ENCODE data around the gene ITGA1. TPM values are rescaled to one million over a fixed set of nuclear protein-coding genes. Genes with fewer than 3 reads are reported as not detected.
A peak's percentile ranks its signal among the peaks of the same experiment; 100 is the strongest.

The ITGA1 gene
- total and polyA plus RNA-seq, 2 of the 8 experiments (the other 6 are each of a cell fraction or from before 2014, with no cell fraction given), result 2.3 to 9.0 TPM

- peak in 1 of 2 experiments; percentile 38 for DNase-seq (ENCODE audit: low read depth in 1 of 2, low spot score in 2 of 2)
- ChIA-PET CTCF (ENCODE audit: partially characterized antibody) (interaction anchor here (0.7 to 1.0 kb wide), 3 partner anchors 21 to 74 kb away, joined by 3 to 4 read pairs (median 3); no protein-coding TSS in a partner anchor), POLR2A (ENCODE audit: partially characterized antibody) (no interaction called here)
- no peak for TF ChIP-seq EZH2 (IDR thresholded peaks at IDR 0.05; ENCODE audit: low read depth, low read length, severe bottlenecking)
- no peak for TF ChIP-seq RNF2 (IDR thresholded peaks at IDR 0.05; ENCODE audit: borderline replicate concordance, low read depth, low read length, missing control alignments, poor library complexity, severe bottlenecking)
- TF ChIP-seq RAD21 (IDR thresholded peaks at IDR 0.05 in 1 of 2, conservative IDR thresholded peaks at IDR 0.05 in 1 of 2; ENCODE audit: low read depth in 2 of 2, low read length in 2 of 2), result no peak
- no peak for TF ChIP-seq SIX5 (IDR thresholded peaks at IDR 0.05; ENCODE audit: low read depth, low read length)
- TF ChIP-seq, protein P1, sequence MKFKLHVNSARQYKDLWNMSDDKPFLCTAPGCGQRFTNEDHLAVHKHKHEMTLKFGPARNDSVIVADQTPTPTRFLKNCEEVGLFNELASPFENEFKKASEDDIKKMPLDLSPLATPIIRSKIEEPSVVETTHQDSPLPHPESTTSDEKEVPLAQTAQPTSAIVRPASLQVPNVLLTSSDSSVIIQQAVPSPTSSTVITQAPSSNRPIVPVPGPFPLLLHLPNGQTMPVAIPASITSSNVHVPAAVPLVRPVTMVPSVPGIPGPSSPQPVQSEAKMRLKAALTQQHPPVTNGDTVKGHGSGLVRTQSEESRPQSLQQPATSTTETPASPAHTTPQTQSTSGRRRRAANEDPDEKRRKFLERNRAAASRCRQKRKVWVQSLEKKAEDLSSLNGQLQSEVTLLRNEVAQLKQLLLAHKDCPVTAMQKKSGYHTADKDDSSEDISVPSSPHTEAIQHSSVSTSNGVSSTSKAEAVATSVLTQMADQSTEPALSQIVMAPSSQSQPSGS (IDR thresholded peaks at IDR 0.05; ENCODE audit: low read length), result no peak
- no peak for TF ChIP-seq SUZ12 (IDR thresholded peaks at IDR 0.05; ENCODE audit: low read length)
- TF ChIP-seq JUN (IDR thresholded peaks at IDR 0.05; ENCODE audit: low read depth, low read length), result no peak
- TF ChIP-seq YY1 (IDR thresholded peaks at IDR 0.05; ENCODE audit: low read depth, low read length), result no peak
- no peak for TF ChIP-seq TEAD4 (IDR thresholded peaks at IDR 0.05; ENCODE audit: low read depth, low read length)
- TF ChIP-seq HDAC6 (IDR thresholded peaks at IDR 0.05; ENCODE audit: low read depth, low read length), result no peak
These were observed 134.7 kb downstream of the ITGA1 start for GRCh38 chr5:52922384-52922783.

More at GRCh38 chr5:52922384-52922783, 134.7 kb downstream of the ITGA1 start:
- 84% methylated on average over 2 of the region's 2 CpGs; no CpG with 5 or more reads in 1 of the 2 experiments for WGBS, 2 experiments (ENCODE audit: extremely low coverage in 1 of 2, insufficient coverage in 1 of 2, insufficient read length in 1 of 2, insufficient replicate concordance in 2 of 2, low coverage in 1 of 2, low lambda C conversion rate in 2 of 2, missing lambda C conversion rate in 1 of 2)
- H3K9me3 ChIP-seq (ENCODE audit: insufficient read depth in 2 of 2, low read depth in 1 of 2, low read length in 1 of 2), result no peaks in the 10 kb centered on the region
- no peak overlapping the region for H4K8ac ChIP-seq (ENCODE audit: extremely low read depth, insufficient read depth, low read length)
- H3K27ac ChIP-seq (ENCODE audit: low read depth, low read length), result no peak overlapping the region
- no peak for FAIRE-seq
- no peaks in the 10 kb centered on the region for H3K4me1 ChIP-seq (replicated peaks in 1 of 4; ENCODE audit: control insufficient read depth in 3 of 4, insufficient read depth in 4 of 4, low read length in 3 of 4)
- no peak overlapping the region for H2AK5ac ChIP-seq (ENCODE audit: low read depth, low read length)
- H2BK15ac ChIP-seq (ENCODE audit: low read length), result no peak overlapping the region
- no peaks in the 10 kb centered on the region for H3K79me2 ChIP-seq (ENCODE audit: control insufficient read depth in 1 of 2, insufficient read depth in 2 of 2, low read length in 2 of 2)
- no peak overlapping the region for H2BK120ac ChIP-seq (replicated peaks; ENCODE audit: low read depth, low read length)
- H4K5ac ChIP-seq (ENCODE audit: insufficient read length, low read depth, low read length), result no peak overlapping the region
- no peak overlapping the region for H2AFZ ChIP-seq (ENCODE audit: low read length)
- no peak overlapping the region for H4K91ac ChIP-seq (replicated peaks; ENCODE audit: insufficient read length, low read length)
- H3K9ac ChIP-seq (replicated peaks in 1 of 4; ENCODE audit: extremely low read depth in 1 of 4, low read depth in 3 of 4, low read length in 3 of 4), result no peak overlapping the region
- no peak overlapping the region for H3K14ac ChIP-seq (ENCODE audit: insufficient read length)
- no peak overlapping the region for H3K18ac ChIP-seq (ENCODE audit: extremely low read depth, low read length)
- H2BK12ac ChIP-seq (ENCODE audit: low read depth, low read length), result no peak overlapping the region
- H3K4me3 ChIP-seq (ENCODE audit: extremely low read depth in 1 of 4, insufficient read depth in 2 of 4, low read depth in 3 of 4, low read length in 4 of 4), result no peak overlapping the region
- no peaks in the 10 kb centered on the region for H4K20me1 ChIP-seq (replicated peaks in 1 of 2; ENCODE audit: control insufficient read depth in 1 of 2, insufficient read depth in 2 of 2, low read length in 2 of 2)
- H3K36me3 ChIP-seq (ENCODE audit: control insufficient read depth in 2 of 4, insufficient read depth in 4 of 4, low read length in 3 of 4), result no peaks in the 10 kb centered on the region
- H3K27me3 ChIP-seq (replicated peaks in 1 of 4; ENCODE audit: control insufficient read depth in 3 of 4, extremely low read depth in 1 of 4, insufficient read depth in 3 of 4, low read length in 3 of 4), result no peaks in the 10 kb centered on the region
- H3K23ac ChIP-seq (ENCODE audit: insufficient read length), result no peak overlapping the region
- no peak overlapping the region for H3K4ac ChIP-seq (replicated peaks; ENCODE audit: insufficient read length, low read depth, low read length)
- H3K23me2 ChIP-seq (ENCODE audit: low read depth, low read length), result no peaks in the 10 kb centered on the region
- no peak overlapping the region for H3K56ac ChIP-seq (replicated peaks; ENCODE audit: insufficient read length, low read depth, low read length)
- H3K79me1 ChIP-seq (ENCODE audit: low read depth, low read length), result no peaks in the 10 kb centered on the region
- H3K4me2 ChIP-seq (ENCODE audit: insufficient read depth in 1 of 2, low read depth in 2 of 2, low read length in 2 of 2), result no peak overlapping the region
- no peak overlapping the region for H2BK5ac ChIP-seq (ENCODE audit: low read depth, low read length)
- no peak overlapping the region for H2BK20ac ChIP-seq (ENCODE audit: low read length)
